ENCODE measurements around the gene ZDHHC21. TPM values are rescaled to one million over a fixed set of nuclear protein-coding genes. Genes with fewer than 3 reads are reported as not detected.

The ZDHHC21 gene
- total RNA-seq, 4 donors from 2014 or later, result 13.3 to 46.2 (median 18.9) TPM

Other genes starting within 250 kb of the ZDHHC21 start
- gene CER1, start 29.3 kb upstream of the ZDHHC21 start, total RNA-seq, result not detected
- under 1 TPM in 3 of 4 donors, not detected in 1; 0.09 to 0.95 (median 0.23) TPM for gene FREM1, start 217.0 kb upstream of the ZDHHC21 start, total RNA-seq